Activated CD4-positive, CD25-positive, alpha-beta regulatory T cell treated with anti-CD3 and anti-CD28 coated beads, Interleukin-2, amount 50 U/mL, for 24 hours (primary cell): Measurements from ENCODE around the gene TRAPPC1.

ENCODE experiments used
- ATAC-seq, 2 donors: fragments of 150-1000 bp; cut with Tn5 transposase; one replicate each; pipeline ENCODE4 v1.10.0; 2021; ENCODE audit warnings: mild to moderate bottlenecking in 1 of 2, moderate library complexity in 1 of 2

The TRAPPC1 gene

DNA sequence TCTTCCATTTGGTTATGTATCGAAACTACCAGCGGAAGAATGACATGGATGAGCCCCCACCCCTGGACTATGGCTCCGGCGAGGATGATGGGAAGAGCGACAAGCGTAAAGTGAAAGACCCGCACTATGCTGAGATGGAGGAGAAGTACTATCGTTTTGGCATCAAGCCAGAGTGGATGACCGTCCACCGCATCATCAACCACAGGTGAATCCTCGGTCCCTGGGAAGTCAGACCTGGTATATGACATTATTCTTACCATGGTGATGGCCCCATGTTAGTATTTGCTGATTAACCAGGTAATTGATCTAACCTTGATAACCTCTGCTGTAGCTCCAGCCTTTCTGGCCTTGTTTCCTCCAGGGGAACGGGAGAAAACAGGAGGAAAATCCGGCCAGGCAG, 34.7 kb downstream of the TRAPPC1 start:
- ATAC-seq = no peak

DNA sequence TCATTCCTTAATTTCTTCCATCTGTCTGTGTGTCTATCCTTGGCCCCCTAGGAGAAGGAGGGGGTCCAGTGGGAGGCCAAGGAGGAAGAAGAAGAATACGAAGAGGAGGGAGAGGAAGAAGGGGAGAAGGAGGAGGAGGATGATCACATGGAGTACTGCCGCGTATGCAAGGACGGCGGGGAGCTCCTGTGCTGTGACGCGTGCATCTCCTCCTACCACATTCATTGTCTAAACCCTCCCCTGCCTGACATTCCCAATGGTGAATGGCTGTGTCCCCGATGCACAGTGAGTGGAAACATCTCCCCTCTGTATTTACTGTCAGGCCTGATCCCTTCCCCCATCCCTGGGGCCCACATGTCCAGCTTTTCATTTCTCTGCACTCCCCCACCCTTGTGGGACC, 36.9 kb downstream of the TRAPPC1 start:
- no peak for ATAC-seq

DNA sequence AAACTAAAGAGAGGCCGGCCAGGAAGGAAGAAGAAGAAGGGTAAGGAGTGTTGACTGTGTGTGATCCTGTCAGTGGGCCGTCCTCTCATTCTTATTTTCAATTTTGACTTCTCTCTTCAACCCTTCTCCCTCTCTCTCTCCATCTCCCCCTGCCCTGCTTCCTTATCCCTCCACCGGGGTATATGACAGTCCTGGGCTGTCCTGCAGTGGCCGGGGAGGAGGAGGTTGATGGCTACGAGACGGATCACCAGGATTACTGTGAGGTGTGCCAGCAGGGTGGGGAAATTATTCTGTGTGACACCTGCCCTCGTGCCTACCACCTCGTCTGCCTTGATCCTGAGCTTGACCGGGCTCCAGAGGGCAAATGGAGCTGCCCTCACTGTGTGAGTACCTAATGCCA, 37.5 kb downstream of the TRAPPC1 start:
- no peak for ATAC-seq

DNA sequence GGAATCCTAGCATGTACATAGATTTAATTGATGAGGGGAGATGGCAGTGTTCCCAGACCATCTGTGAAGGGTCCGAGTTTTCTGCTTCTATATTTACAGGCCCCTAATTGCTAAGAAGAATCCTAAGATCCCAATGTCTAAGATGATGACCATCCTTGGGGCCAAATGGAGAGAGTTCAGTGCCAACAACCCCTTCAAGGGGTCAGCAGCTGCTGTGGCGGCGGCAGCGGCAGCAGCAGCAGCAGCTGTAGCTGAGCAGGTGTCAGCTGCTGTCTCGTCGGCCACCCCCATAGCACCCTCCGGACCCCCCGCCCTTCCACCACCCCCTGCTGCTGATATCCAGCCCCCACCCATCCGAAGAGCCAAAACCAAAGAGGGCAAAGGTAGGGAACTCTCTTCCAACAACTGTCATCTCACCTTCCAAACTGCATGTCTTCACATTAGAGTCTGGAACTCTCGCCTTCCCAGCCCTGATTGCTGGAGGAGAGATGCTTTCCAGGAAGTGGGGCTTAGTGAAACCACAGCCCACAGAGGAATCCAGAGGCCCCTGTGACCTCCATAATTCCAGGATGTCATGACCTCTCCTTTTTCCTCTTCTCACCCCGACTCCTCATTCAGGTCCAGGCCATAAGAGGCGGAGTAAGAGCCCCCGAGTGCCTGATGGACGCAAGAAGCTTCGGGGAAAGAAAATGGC, 38.4 kb downstream of the TRAPPC1 start:
- no peak for ATAC-seq

DNA sequence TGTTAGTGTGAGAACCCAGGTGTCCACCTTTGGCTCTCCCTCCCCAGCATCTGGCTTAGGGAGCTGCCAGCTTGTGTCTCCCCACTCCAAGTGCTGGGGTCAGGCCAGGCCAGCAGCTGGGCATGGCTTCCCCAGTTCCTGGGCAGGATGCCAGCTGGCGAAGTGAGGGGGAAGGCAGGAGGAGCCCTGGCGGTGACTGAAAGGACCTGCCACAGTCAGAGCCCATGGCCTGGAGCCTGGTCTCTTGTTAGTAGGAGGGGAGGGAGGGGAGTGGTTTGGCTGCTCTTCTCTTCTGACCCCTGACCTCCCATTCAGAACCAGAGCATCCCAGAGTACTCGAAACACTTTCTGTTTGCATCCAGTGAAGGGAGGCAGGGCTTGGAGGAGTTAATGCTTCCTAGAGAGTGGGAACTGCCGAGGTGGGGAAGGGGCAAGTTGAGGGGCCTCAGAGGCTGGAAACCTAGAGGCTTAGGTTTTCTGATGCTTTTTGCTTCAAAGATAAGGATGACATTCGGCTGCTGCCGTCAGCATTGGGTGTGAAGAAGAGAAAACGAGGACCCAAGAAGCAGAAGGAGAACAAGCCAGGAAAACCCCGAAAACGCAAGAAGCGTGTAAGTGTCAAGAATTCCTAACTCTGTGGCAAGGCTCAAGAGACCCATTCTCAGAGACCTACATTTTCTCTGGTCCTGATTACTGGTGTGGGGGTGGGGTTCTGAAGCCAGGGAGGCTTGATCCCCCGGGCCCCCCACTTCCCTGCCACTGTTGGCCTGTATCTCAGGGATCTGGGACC, 42.4 kb downstream of the TRAPPC1 start:
- ATAC-seq = no peak

DNA sequence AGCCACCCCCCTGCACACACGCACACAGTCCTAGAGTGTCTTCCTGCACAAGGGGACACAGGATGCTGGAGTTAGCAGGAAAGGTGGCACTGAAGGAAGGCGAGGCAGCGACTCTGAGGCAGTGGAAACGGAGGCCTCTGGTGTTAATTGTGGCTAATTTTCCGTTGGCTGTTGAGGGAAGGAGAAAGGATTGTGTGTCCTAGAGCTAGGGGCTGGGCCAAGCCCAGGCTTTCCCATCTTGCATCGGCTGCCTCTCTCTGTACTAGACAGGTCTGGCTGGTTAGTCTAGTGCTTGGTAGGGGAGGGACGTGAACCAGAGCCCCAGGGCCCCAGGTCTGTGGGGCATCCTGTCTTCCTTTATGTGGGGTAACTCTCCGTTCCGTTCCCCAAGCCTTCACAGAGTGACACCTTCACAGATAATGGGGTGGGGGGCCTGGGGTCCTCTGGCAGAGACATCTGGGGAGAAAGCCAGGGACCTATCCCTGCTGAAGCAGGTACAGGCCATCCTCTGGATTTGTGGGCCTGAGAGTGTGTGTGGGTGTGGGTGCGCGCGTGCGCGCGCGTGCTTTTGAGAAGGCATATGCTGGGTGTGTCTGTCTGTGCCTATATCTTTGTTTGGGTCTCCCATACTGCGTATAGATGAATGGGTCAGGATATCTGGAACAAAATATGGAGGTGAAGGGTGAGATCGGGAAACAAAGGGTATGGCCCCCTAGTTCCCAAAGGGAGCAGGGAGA, 43.4 kb downstream of the TRAPPC1 start, which contains the start of gene CHD3:
Gene CHD3, plus strand, starts transcription at position 606 of the 737 bp plus-strand sequence. CDS start 212 bp downstream, outside the sequence.
- no peak for ATAC-seq

DNA sequence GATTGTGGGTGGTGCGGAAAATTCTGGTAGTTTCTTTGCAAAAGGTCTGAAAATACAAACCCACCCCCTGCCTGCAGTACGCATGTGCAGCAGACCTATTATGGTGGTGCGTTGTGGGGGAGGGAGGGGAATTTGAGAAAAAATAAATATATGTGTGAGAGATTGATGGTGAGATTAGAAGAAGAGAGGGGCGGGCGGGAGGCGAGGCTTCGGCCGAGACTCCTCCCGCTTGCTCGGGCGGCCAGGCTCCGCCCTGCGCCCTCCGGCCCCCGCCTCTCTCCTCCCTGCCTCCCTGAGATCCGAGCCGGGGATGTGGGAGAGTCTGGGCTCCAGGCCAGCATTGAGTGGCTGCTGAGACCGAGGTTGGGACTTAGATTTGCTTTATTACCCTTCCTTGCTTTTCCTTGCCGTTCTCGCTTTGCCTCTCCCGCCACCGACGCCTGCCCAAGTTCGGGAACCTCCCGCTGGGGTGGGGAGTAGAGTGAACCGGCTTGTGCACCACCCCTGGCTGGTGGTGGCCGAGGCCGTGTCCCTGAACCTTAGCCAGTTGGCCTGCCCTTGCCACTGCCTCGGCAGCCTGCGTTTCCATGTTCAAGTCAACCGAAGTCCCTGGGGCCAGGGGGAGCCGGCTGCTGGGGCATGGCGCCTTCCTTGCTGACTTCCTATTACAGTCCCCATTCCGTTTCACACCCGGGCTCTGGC, 44.1 kb downstream of the TRAPPC1 start:
- peak; percentile 75 to 78 for ATAC-seq

DNA sequence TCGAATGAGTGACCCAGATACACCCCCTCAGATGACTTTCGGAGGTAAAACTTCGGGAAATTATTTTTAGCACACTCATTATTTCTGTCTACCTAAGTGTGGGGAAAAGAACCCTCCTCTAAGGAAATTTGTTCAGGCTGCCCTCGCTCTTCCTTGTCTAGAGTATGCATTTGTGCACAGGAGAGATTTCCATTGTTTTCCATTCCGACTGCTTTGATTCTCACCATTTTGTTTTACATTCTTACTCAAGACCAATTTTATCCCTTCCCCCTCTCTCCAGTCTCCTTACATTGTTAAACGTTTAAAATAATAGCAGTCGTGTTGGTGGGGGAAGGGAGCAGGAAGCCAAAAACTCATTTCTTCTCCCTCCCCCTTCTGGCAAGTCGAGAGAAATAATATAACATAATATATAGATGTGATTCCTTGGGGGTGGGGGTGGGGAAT, 44.7 kb downstream of the TRAPPC1 start:
- ATAC-seq = peak in 1 of 2 donors; percentile 32

DNA sequence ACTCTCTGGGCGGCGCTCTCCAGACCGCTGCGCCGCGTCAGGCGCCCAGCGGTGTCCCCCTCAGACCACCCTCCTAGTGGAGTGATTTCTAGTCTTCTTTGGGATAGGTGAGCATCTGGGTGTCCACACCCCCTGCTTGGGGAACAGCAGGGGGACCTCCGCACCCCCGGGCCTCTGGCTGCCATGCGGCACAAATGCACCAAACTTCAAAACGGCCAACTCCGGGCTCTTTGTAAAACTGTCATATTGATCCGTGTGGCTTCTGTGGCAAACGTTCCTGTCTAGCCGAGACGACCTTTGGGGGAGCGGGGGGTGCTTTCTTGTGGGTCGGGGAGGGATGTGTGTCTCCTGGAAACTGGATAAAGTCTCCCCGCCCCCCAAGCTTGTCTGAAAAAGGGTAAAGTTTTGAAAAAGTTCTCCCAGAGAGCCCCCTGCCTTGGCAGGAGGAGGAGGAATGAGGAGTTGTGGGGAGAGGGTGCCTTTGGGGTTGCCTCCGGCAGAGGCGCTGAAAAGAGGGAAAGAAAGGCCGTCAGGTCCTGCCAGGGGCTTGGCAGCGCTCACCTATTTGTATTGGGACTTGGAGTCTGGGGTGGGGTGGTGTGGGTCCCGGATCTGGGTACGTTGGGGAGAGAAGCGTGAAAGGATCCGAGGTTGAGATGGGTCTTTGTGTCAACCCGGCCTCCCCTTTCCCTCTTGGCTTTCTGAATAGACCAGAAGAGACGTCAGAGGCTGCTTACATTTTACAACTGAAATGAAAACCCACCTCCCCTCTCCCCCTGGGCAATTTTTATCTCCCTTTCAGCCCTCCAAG, 45.3 kb downstream of the TRAPPC1 start:
- ATAC-seq = no peak

DNA sequence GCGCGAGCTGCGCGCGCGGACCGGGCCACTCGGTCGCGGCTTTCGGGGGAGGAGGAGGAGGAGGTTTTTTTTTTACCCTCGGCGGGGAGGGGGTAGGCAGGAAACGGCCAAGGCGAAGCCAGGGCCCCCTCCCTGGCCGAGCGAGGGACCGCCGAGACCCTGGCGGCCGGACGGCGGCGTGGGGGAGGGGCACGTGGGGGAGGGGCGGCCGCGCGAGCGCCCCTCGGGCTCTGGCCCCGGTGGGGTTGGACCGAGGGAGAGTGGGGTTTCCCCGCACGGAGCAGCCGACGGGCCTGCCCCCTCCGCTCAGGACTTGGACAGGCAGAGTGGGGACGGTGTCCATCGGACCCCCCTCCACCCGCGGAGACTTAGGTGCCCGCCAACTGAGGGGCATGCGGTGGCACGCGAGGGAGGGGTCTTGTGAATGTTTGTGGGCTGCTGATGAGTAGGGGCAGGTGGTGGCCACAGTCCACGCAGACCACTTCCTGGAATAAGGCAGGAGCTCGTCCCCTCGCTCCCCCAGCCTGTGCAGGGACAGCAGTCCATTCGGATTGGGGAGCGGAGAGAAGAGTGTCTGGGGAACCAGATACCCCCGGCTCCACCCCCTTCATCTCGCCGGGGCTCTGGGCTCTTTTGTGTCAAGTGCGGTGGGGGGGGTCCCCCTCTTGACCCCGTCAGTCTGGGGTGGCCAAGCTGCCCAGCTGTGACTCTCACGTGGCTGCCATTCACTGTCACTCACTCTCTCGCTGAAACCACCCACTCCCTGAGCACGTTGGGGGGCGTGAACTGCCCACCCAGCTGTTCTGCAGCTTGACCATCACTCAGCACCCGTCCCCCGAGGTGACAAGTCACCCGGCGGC, 46.1 kb downstream of the TRAPPC1 start:
- ATAC-seq = peak in 1 of 2 donors; percentile 1

DNA sequence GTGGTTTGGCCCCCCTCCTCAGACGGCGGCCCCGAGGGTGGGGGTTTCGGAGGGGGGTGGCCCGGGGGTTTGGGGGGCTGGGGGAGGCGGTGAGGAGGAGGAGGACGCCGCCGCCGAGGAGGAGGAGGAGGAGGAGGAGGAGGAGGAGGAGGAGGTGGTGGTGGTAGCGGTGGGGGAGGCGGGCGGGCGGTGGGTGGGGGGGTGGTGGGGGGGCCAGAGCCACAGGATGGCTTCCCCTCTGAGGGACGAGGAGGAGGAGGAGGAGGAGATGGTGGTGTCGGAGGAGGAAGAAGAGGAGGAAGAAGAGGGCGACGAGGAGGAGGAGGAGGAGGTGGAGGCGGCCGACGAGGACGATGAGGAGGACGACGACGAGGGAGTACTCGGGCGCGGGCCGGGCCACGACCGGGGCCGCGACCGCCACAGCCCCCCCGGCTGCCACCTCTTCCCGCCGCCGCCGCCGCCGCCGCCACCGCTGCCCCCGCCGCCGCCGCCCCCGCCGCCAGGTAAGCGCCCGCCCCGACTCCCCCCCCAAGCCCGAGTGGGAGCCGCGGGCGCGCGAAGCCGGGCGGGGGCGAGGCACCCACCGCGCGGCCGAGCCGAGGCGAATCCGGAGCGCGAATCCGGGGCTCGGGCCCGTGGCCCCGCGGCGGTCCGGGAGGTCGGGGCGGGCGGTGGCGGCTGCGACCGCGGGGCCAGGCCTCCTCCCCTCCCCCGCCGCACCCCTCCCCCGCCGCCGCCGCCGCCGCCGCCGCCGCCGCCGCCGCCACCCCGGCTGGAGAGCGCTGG, 47.0 kb downstream of the TRAPPC1 start:
- peak in 1 of 2 donors; percentile 4 for ATAC-seq

DNA sequence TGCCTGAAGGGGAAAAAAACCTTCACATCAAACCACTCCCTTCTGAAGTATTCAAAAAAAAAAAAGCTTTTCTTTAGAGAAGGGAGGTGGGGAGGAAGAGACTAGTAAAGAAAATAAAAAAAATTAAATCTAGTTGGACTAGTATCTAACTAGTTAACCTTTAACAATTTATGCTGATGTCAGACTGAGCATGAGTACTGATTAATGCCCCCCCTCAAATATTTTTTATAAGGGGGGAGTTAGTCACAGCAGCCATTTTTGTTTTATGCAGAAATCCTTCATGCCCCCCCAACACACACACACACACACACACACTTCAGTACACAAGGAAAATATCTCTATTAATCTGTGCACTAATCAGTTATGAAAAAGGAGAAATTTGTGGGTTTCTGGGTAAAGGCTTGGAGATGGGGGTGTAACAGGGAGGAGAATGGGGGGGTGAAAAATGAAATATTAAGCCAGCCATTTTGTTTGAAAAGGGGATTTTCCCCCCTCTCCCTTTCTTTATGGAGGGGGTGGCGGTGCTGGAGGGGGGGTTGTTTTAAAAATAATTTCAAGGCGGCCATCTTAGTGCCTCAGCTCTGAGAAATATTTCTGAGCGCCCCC, 47.9 kb downstream of the TRAPPC1 start:
- ATAC-seq = no peak

DNA sequence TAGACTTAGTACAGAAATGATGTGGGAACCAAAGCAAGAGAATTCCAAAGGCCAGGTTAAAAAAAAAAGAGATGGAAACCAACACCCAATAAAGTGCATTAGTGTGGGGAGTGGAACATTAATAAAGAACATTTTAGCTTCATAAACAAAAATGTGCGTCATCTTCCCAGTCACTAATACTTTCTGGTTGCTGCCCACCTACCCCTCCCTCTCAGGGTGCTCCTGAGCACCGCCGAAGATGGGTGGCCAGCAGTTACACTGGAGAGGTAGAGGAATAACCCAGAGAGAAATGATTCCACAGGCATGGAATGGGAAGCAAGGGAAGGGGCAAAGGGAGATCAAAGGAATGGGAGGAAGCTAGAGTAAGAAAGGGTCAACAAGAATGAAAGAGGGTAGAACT, 49.1 kb downstream of the TRAPPC1 start:
- no peak for ATAC-seq

DNA sequence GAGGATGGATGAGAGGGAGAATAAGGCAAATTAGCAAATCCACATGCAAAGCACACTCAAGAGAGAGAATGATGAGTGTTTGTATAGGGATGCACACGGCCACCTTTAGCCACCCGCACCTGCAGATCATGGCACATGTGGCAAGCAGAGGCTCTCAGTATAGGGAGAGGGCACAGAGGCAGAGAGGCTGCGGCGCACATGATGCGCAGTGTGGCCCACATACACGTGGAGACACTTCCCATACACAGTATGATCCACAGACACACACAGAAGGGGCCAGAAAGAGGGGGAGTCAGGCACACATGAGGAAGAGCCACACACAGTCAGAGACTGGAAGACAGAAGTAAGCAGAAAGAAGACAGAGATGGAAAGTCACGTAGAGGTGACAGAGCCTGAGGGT, 49.7 kb downstream of the TRAPPC1 start:
- ATAC-seq = no peak

DNA sequence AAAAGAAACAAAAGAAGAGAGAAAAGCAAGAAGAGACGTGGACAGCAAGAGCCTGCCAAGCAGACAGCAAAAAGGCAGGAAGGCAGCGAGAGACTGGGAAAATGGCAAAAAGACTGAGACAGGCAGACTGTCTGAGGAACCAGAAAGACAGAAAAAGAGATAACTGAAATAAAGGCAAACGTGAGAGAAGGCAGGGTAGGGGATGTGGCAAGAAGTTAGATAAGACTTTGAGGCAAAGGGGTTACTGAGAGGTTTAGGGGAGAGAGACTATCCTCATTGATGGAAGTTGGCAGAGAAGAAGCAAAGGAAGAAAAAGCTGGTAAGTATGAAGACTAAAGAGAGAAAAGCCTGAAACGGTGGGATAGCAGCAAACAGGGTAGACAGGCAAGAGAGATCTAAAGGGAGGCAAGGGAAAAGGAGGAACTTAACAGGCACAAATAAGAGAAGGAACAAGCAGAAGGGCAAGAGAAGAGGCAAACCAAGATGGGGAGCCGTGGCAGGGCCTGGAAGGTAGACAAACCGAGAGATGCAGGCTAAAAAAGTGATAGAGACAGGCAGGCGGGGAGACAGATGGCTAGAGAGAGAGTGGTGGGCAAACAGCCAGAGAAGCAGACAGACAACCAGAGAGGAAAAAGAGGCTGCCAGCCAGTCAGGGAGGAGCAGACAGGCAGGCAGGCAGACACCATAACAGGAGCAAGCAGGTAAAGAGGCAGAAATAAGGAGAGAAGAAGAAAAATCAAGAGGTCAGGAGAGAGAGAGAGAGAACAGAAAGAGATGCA, 50.3 kb downstream of the TRAPPC1 start:
- ATAC-seq = no peak
